ENCODE results near the gene GAS2L3.
A peak's percentile ranks its signal among the peaks of the same experiment; 100 is the strongest.
"Not testable (repeated sequence)": the region's sequence is repeated elsewhere in the genome, so short reads cannot be mapped to it uniquely, and the experiment has no call there.

GAS2L3 gene

DNA sequence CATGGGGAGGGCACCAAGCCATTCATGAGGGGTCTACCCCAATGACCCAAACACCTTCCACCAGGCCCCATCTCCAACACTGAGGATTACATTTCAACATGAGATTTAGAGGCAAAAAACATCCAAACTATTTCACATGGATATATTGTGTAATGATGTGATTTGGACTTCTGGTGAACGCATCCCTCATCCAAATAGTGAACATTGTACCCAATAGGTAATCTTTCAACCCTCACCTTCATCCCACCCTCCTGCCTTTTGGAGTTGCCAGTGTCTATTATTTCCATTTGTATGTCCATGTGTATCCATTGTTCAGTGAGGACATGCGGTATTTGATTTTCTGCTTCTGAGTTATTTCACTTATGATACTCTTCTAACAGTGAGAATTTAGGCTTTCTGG, 16.1 kb upstream of the GAS2L3 start:
- no peaks in the 10 kb centered on the region for H3K4me1 ChIP-seq (ENCODE audit: control insufficient read depth, insufficient read depth, low read length)

DNA sequence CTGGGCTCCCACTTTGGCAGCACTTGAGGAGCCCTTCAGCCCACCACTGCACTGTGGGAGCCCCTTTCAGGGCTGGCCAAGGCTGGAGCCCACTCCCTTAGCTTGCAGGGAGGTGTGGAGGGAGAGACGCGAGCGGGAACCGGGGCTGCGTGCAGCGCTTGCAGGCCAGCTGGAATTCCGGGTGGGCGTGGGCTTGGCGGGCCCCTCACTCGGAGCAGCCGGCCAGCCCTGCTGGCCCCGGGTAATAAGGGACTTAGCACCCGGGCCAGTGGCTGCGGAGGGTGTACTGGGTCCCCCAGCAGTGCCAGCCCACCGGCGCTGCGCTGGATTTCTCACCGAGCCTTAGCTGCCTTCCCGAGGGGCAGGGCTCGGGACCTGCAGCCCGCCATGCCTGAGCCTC, 14.2 kb upstream of the GAS2L3 start:
- H3K36me3 ChIP-seq (ENCODE audit: control insufficient read depth, insufficient read depth, low read length); H3K27ac ChIP-seq (ENCODE audit: low read depth, low read length); H3K4me1 ChIP-seq (ENCODE audit: control insufficient read depth, insufficient read depth, low read length); H3K4me3 ChIP-seq (ENCODE audit: low read length); H3K27me3 ChIP-seq (ENCODE audit: control insufficient read depth, insufficient read depth, low read length); H3K9ac ChIP-seq (ENCODE audit: low read length): not testable (repeated sequence)

More for the DNA sequence above, 16.1 kb upstream of the GAS2L3 start:
- no peak overlapping the region for H3K9ac ChIP-seq (ENCODE audit: low read length)
- no peaks in the 10 kb centered on the region for H3K36me3 ChIP-seq (ENCODE audit: control insufficient read depth, insufficient read depth, low read length)
- no peaks in the 10 kb centered on the region for H3K27me3 ChIP-seq (ENCODE audit: control insufficient read depth, insufficient read depth, low read length)
- H3K4me3 ChIP-seq (ENCODE audit: low read length): no peak overlapping the region
- H3K27ac ChIP-seq (ENCODE audit: low read depth, low read length): no peak overlapping the region

DNA sequence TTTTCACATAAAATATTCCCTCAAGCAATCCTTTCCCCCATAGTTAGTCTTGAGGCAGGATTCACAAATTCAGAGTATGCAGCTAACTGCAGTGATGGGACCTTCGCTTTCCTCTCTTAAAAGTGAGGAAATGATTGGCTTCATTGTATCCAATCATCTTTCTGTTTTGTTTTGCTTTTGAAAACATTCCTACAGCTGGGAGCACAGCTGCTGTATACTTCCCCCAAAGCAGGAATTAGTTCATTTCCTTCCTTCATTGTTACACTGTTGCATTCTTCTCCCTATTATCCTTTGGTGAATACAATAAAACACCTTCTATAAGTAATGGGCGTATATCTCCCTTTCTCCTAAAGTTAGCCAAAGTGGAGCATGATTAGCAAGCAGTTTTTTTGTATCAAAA, 9.4 kb upstream of the GAS2L3 start:
- H3K27me3 ChIP-seq (ENCODE audit: control insufficient read depth, insufficient read depth, low read length): no peaks in the 10 kb centered on the region
- no peaks in the 10 kb centered on the region for H3K4me1 ChIP-seq (ENCODE audit: control insufficient read depth, insufficient read depth, low read length)
- H3K9ac ChIP-seq (ENCODE audit: low read length): no peak overlapping the region
- H3K4me3 ChIP-seq (ENCODE audit: low read length): no peak overlapping the region
- no peaks in the 10 kb centered on the region for H3K36me3 ChIP-seq (ENCODE audit: control insufficient read depth, insufficient read depth, low read length)
- H3K27ac ChIP-seq (ENCODE audit: low read depth, low read length): no peak overlapping the region

DNA sequence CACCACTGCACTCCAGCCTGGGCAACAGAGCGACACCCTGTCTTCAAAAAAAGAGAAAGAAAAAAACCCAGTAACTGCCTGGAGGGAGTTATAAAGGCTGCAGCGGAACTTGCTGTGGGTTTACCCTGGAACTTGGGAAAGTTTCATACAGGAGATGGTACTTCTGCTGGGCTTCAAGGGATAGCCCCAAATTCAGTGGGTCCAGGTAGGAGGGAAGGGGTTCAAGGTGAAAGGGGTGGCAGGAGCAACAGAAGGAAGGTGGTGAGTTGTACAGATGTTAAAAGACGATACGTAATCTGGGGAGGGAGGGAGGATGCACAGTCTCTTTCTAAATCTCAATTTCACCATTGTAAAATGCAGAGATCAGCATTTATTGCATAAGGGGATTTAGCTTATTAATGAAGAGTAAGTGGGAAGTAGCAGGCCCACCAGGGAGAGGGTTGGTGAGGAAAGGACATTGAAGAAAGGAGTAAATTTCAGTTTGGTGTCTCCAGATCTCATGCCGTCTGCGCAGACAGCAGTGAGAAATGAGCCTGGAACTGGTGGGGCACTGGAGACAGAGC, 8.5 kb upstream of the GAS2L3 start:
- Histone ChIP-seq H3K4me3 (ENCODE audit: low read length) (no peak overlapping the region), H3K9ac (ENCODE audit: low read length) (no peak overlapping the region), H3K4me1 (ENCODE audit: control insufficient read depth, insufficient read depth, low read length) (no peaks in the 10 kb centered on the region), H3K36me3 (ENCODE audit: control insufficient read depth, insufficient read depth, low read length) (no peaks in the 10 kb centered on the region), H3K27me3 (ENCODE audit: control insufficient read depth, insufficient read depth, low read length) (no peaks in the 10 kb centered on the region), H3K27ac (ENCODE audit: low read depth, low read length) (no peak overlapping the region)

DNA sequence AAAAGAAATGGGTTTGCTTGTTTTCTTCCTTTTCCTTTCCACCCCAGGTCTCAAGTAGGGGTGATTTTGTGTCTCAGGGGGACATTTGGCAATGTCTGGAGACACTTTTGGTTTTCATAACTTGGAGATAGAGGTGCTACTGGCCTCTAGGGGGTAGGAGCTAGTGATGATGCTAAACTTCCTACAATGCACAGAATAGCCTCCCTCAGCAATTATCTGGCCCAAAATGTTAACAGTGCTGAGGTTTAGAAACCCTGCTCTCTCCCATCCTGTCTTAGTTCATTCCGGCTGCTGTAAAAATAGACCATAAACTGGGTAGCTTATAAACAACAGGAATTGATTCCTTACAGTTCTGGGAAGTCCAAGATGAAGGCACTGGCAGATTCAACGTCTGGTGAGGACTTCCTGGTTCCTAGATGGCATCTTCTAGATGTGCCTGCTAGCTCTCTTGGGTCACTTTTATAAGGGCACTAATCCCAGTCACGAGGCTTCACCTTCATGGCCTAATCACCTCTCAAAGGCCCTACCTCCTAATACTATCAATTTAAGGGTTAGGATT, 7.4 kb upstream of the GAS2L3 start:
- no peak overlapping the region for H3K27ac ChIP-seq (ENCODE audit: low read depth, low read length)
- no peaks in the 10 kb centered on the region for H3K36me3 ChIP-seq (ENCODE audit: control insufficient read depth, insufficient read depth, low read length)
- no peak overlapping the region for H3K9ac ChIP-seq (ENCODE audit: low read length)
- H3K4me3 ChIP-seq (ENCODE audit: low read length): no peak overlapping the region
- no peaks in the 10 kb centered on the region for H3K4me1 ChIP-seq (ENCODE audit: control insufficient read depth, insufficient read depth, low read length)
- H3K27me3 ChIP-seq (ENCODE audit: control insufficient read depth, insufficient read depth, low read length): no peaks in the 10 kb centered on the region

DNA sequence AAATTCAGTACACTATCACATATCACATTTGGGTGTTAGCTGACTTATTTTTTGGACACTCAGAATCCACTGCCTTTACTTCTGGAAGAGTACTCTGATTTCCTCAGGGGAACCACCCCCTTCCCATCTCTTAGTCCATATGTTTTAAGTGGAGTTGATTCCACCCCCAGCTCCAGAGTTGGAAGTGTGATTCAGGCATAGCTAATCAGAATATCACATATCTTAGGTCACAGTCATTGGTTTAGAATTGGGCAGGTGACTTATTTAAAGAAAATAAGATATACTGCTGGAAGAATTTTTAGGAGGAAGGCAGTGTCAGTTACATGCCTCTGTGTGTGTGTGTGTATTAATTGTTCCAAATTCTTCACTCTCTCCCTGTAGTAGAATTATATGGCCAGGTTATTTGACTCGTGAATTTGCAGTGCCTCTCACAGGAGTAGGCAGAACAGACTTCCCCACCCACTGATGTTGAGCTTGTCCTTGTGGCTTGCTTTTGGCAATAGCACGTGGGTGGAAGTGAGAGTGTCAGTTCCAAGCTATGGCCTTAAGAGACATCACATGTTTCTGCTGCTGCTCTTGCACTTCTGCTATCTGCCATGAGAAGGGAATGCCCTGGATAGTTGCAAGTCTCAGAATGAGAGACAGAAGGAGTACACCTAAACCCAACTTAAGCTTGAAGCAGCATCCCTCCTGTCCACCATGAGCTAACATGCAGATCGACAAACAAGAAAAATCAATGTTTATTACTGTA, 6.4 kb upstream of the GAS2L3 start:
- Histone ChIP-seq H3K27me3 (ENCODE audit: control insufficient read depth, insufficient read depth, low read length) (no peaks in the 10 kb centered on the region), H3K27ac (ENCODE audit: low read depth, low read length) (no peak overlapping the region), H3K4me1 (ENCODE audit: control insufficient read depth, insufficient read depth, low read length) (no peaks in the 10 kb centered on the region), H3K9ac (ENCODE audit: low read length) (no peak overlapping the region), H3K36me3 (ENCODE audit: control insufficient read depth, insufficient read depth, low read length) (no peaks in the 10 kb centered on the region), H3K4me3 (ENCODE audit: low read length) (no peak overlapping the region)

DNA sequence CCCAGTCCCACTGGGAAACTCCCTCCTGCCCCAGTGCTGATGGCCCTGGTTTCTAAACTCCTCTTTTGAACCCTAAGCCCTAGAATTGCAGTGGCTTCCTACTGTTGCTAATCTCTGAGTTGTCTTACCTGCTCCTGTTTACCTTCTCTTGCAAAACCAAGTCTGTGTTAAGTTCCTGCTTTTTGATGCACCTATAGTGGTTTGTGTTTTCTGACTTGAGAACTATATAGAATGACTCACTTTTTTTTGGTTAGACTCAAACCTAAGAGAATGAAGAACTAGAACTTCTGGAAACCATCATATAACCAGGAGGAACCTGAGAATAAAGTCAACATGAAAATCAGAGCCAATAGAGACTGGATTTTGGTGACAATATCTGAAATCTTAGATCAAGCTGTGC, 5.5 kb upstream of the GAS2L3 start:
- no peak overlapping the region for H3K9ac ChIP-seq (ENCODE audit: low read length)
- no peaks in the 10 kb centered on the region for H3K4me1 ChIP-seq (ENCODE audit: control insufficient read depth, insufficient read depth, low read length)
- H3K27ac ChIP-seq (ENCODE audit: low read depth, low read length): no peak overlapping the region
- H3K36me3 ChIP-seq (ENCODE audit: control insufficient read depth, insufficient read depth, low read length): no peaks in the 10 kb centered on the region
- no peaks in the 10 kb centered on the region for H3K27me3 ChIP-seq (ENCODE audit: control insufficient read depth, insufficient read depth, low read length)
- no peak overlapping the region for H3K4me3 ChIP-seq (ENCODE audit: low read length)

DNA sequence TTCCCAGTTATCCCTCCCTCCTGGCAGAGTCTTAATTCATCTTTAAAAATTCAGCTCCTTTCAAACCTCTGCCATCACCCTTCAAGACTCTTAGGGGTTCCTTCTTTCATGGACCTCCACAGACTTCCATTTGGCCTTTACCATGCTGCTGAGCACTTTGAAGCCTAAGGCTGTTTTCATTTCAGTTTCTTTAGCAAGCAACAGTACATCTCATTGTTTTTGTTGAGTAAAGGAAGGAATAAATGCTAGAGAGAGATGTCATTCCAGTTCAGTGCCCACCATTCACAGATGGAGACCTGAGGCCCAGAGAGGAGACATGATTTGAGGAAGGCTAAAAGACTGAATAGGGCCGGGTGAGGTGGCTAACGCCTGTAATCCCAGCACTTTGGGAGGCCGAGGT, 1.3 kb upstream of the GAS2L3 start:
- Histone ChIP-seq H3K27me3 (ENCODE audit: control insufficient read depth, insufficient read depth, low read length) (no peaks in the 10 kb centered on the region), H3K36me3 (ENCODE audit: control insufficient read depth, insufficient read depth, low read length) (no peaks in the 10 kb centered on the region), H3K4me3 (ENCODE audit: low read length) (no peak overlapping the region), H3K9ac (ENCODE audit: low read length) (no peak overlapping the region), H3K4me1 (ENCODE audit: control insufficient read depth, insufficient read depth, low read length) (peaks cover 7% of the 10 kb centered on the region), H3K27ac (ENCODE audit: low read depth, low read length) (no peak overlapping the region)

DNA sequence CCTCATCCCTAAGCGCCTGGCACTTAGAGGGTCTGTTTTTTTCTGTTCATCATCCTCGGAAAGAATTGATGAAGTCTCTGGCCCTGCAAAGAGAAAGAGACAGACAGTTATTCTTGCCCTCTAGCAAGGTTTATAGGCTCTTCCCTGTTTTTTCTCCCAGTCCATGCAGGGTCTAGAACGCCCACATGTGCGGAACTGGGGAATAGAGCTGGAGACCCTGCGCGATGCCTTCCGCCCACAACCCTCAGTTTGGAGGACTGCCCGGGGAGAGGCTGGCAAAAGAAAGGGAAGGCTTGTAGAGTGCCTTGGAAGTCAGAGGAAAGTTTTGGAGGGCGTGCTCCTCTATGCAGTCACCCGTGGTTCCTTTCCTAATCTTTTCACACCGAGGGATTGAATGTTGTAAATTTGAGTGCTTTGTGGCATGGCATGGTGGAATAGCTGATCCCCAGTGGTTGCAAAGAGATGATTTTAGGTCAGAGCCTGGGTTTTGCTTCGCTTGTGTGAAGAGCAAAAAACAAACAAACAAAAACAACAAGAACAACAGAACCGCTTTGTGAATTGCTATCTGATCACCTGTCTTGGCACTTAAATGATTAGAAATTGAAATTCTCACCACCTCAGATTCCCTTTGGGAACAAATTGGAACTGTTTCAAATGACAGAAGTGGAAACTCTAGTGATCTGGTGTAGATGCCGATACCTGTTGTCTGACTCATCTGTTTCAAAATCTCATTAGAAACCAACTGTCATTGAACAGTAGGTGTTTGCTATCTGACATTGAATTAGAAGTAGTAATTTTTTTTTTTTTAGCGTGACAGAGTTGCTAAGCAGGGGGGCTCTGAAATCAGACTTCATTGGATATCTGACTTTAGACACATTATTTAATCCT, 947 bp downstream of the GAS2L3 start:
- H3K27ac ChIP-seq (ENCODE audit: low read depth, low read length): no peak overlapping the region
- H3K27me3 ChIP-seq (ENCODE audit: control insufficient read depth, insufficient read depth, low read length): no peaks in the 10 kb centered on the region
- H3K4me1 ChIP-seq (ENCODE audit: control insufficient read depth, insufficient read depth, low read length): peaks cover 7% of the 10 kb centered on the region
- H3K9ac ChIP-seq (ENCODE audit: low read length): peak overlapping the region; percentile 16
- H3K36me3 ChIP-seq (ENCODE audit: control insufficient read depth, insufficient read depth, low read length): no peaks in the 10 kb centered on the region
- peak overlapping the region; percentile 70 for H3K4me3 ChIP-seq (ENCODE audit: low read length)

DNA sequence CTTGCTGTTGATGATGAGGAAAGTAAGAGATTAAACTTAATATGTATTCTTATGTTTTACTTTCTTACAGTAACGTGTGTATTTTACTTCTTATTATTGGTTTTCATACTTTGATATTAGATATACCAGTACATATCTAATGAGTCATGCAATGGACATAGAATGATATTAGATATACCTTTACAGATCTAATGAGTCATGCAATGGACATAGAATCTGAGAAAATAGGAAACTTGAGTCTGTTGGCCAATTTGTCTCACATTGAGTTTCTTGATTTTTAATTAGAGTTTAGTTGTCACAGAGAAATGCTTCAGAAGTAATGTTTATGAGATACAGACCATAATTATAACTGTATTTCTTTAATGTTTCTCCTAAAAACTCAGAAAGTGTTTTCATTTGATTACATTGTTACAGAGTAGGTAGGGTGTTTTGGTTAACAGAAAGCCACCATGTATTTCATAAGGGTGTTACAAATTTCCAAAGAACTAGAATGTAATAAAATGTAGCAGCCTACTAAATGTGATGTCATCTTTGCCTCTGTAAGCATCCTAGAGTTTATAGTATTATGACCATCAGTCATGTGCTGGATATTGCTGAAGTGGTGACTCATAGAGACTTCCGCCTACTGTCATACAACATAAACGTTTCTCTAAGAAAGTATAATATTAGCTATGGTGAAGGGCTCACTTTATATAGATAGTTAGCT, 3.0 kb downstream of the GAS2L3 start:
- no peak overlapping the region for H3K9ac ChIP-seq (ENCODE audit: low read length)
- H3K27ac ChIP-seq (ENCODE audit: low read depth, low read length): no peak overlapping the region
- H3K4me3 ChIP-seq (ENCODE audit: low read length): no peak overlapping the region
- H3K4me1 ChIP-seq (ENCODE audit: control insufficient read depth, insufficient read depth, low read length): peaks cover 7% of the 10 kb centered on the region
- H3K36me3 ChIP-seq (ENCODE audit: control insufficient read depth, insufficient read depth, low read length): no peaks in the 10 kb centered on the region
- H3K27me3 ChIP-seq (ENCODE audit: control insufficient read depth, insufficient read depth, low read length): no peaks in the 10 kb centered on the region

DNA sequence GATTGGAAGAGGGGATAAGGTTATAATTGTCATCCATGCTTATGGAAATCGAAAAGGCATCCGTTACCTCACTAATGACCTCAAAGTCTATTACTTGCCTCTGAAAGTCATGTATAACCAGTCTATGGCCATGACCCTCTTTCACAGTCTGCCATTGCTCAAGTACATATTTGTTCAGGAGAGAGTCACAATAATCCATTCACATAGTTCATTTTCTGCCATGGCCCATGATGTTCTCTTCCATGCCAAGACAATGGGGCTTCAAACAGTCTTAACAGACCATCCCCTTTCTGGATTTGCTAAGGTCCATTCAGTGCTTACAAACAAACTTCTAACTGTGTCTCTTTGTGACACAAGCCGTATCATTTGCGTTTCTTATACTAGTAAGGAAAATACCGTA, 5.4 kb downstream of the GAS2L3 start:
- no peak overlapping the region for H3K9ac ChIP-seq (ENCODE audit: low read length)
- no peak overlapping the region for H3K4me3 ChIP-seq (ENCODE audit: low read length)
- H3K27ac ChIP-seq (ENCODE audit: low read depth, low read length): no peak overlapping the region
- no peaks in the 10 kb centered on the region for H3K27me3 ChIP-seq (ENCODE audit: control insufficient read depth, insufficient read depth, low read length)
- no peaks in the 10 kb centered on the region for H3K36me3 ChIP-seq (ENCODE audit: control insufficient read depth, insufficient read depth, low read length)
- H3K4me1 ChIP-seq (ENCODE audit: control insufficient read depth, insufficient read depth, low read length): peaks cover 7% of the 10 kb centered on the region

DNA sequence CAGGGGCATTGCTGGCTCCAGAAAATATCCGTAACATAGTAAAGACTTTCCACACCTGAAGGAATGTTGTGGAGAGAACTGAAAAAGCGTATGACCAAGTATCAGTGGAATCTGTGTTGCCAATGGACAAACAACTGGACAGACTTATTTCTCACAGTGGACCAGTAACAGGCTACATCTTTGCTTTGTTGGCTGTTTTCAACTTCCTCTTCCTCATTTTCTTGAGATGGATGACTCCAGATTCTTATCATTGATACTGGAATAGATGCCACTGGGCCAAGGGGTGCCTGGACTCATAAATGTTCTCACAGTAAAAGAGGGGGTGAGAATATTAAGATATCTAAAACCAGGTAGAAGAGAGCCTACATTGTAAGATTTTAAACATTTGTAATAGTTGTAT, 6.4 kb downstream of the GAS2L3 start:
- Histone ChIP-seq H3K4me3 (ENCODE audit: low read length) (no peak overlapping the region), H3K36me3 (ENCODE audit: control insufficient read depth, insufficient read depth, low read length) (no peaks in the 10 kb centered on the region), H3K4me1 (ENCODE audit: control insufficient read depth, insufficient read depth, low read length) (peaks cover under 1% of the 10 kb centered on the region)

More for the DNA sequence above, 6.4 kb downstream of the GAS2L3 start:
- Histone ChIP-seq H3K27ac (ENCODE audit: low read depth, low read length) (no peak overlapping the region), H3K27me3 (ENCODE audit: control insufficient read depth, insufficient read depth, low read length) (no peaks in the 10 kb centered on the region), H3K9ac (ENCODE audit: low read length) (no peak overlapping the region)
